NCI-H69 (cell line): ENCODE measurements around the gene PROSER3.

Experiments
- DNase-seq: peaks from one replicate; lab custom pipeline; 2025; lab: John Stamatoyannopoulos, UW

PROSER3 gene

DNA sequence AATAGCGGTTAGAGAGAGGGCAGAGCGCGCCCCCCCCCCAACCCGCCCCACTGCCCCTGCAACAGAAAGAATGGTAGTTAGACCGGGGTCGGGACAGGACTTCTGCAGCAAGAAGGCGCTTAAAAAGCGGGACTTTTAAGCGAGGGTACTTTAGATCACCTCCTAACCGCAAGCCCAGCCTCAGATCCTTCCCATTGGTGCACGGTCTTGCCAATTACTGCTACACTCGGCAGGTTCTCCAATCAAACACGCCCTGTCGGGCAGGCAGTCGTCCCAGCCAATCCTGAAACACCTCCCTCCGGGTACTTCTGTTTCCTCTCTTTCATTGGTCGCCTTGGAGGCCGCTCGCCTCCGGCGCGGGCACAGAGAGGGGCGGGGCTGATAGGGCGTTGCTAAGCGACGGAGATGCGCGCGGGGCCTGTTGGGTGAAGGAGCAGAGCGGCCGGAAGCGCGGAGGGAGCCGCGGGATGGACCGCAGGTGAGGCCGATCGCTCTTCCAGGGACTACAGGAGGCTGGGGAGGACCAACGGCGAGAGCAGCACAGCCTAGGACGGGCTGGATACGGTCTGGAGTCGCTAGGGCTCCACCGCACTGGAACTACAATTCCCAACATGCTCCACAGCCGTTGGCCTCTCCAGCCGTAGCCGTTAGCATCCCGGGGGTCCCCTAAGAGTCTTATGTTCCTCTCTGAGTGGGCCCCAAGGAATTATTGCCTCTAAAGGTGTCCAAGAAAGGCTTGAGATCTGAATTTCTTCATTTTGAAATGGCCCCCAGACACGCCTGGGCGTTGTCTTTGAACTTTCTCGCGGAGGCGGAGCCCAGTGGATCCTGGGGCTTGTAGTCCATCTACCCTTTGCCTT lies at the start of gene PROSER3:
Gene PROSER3 (plus strand): TSS at position 428 of the 860 bp plus-strand sequence. CDS start 40 bp downstream, at position 468.
- DNase-seq, result peak; percentile 100

- DNase-seq, result no peak
Observed at GRCh38 chr19:35708391-35708790, 49.6 kb upstream of the PROSER3 start.

DNA sequence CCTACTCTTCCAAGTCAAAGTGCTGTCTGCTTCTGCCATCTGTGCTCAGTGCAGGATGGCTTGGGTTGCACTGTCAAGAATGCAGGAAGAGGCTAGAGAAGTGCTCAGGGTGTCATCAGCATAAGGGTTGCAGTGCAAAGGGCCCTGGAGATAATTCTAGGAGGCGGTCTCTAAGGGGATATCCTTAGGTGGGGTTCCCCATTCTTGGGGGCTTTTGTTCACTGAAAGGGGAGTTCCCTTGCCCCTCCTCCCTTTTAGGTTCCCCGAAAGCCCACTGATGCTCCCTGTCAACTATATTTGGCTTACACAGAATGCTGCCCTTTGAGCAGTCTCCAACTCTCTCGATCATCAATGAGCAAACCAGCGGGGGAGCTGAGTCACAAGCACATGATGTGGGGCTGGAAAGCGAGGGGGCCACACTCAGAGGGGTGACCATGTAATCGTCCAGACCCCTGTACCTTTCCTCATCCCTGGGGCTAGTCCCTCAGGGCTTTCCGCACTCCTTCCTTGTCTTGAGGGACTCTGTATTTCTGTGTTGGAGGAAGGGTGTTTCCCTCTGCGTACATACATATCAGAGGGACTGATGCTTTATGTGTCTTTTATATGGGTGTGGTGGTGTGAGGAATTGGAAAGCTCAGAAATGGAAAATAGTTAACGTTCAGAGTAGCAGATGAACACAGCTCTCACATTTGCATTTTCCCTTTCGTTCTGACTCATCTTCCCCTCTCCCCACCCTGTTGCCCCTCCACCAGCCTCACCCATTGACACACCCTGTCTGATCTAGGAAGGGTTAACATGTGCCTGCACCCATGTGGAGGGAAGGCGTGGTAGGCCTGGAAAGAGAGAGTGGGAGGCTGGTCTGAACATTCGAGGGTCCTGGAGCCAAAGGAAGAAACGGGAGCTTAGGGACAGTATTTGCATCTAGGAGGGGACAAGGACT lies 46.9 kb upstream of the PROSER3 start:
- DNase-seq, result no peak

- no peak for DNase-seq
Observed at GRCh38 chr19:35712567-35713505, 45.1 kb upstream of the PROSER3 start.

GRCh38 chr19:35713506-35713850 lies 44.5 kb upstream of the PROSER3 start:
- no peak for DNase-seq

GRCh38 chr19:35713904-35714495 lies 44.0 kb upstream of the PROSER3 start:
- DNase-seq, result no peak

GRCh38 chr19:35714601-35715354 lies 43.2 kb upstream of the PROSER3 start:
- DNase-seq, result peak; percentile 59

DNA sequence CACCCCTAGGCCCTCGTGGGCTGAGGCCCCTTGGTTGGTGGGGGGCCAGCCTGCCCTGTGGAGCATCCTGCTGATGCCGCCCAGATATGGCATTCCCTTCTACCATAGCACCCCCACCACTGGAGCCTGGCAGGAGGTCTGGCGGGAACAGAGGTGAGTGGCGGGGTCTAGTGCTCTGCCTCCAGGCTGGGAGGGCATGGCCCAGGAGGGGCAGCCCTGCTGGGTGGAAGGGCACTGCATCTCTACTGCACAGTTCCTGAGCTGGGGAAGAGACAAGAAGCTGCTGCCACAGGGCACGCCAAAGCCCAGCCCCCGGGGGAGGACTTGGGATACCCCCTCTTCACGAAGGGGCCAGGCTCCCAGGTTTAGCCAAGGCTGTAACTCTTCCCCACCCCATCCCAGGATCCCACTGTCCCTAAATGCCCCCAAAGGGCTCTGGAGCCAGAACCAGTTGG lies 42.6 kb upstream of the PROSER3 start:
- DNase-seq, result no peak

DNA sequence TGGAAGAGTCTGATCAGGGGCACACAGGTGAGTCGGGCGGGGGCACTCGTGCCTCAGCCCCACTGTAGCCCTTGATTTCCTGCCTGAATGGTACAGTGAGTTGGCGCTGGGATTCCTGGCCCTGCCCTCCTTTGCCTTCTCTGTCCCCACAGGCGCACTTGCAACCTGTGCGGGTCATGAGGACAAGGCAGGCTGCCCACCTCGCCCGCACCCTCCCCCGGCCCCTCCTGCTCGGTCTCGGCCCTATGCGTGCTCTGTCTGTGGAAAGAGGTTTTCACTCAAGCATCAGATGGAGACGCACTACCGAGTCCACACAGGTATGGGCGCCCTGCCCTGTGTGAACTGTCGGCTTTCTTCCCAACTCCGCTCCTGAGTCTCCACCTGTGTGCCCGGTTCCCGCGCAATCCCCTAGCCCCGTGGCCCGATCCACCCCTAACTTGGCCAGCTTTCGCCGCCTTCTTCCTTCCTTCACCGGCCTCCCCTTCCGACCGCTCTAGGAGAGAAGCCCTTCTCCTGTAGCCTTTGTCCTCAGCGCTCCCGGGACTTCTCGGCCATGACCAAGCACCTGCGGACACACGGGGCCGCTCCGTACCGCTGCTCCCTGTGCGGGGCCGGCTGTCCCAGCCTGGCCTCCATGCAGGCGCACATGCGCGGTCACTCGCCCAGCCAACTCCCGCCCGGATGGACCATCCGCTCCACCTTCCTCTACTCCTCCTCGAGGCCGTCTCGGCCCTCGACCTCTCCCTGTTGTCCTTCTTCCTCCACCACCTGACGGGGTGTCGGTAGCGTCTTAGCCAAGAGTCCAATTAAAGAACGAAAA lies 41.8 kb upstream of the PROSER3 start:
- DNase-seq, result peak; percentile 71

DNA sequence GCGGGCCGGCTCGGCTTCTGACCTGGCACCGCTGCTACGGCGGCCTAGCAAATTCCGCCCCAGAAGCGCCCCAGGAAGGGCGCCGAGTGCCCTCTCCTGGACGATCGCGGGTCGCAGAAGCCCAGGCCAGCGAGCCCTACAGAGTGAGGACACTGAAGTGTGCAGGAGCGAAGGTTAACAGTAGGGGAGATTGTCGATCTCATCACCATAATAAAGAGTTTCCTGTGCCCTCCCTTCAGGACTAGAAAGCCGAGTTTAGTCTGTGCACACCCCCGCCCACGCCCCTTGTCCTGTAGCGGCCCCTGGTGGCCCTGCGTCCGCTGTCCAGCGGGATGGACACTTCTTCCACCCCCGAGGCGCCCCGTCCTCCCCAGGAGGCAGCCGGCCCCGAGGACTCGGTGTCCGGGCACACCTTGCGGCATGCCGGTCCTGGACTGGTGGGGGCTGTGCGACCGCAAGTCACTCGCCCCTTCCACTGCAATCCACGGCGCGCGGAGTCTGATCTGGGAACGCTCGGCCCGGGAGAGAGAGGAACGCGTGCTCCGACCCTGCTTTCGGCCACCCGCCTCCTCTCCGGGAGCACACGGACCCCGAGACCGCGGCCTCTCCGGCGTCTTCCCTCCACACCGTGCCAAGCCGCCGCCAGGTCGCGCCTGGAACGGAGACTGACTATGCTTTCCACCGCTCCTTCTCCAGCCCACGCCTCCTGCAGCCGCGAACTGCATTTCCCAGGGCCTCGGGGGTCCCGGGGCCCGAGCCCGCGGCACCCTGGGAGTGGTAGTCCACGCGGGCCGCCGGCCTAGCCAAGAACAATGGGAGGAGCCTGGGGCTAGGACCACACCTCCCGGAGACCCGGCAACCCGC lies 40.9 kb upstream of the PROSER3 start:
- peak; percentile 92 for DNase-seq

- peak; percentile 99 for DNase-seq
Observed at GRCh38 chr19:35717665-35718344, 40.2 kb upstream of the PROSER3 start, which contains the start of gene KMT2B. Gene KMT2B, plus strand, starts transcription at chr19:35718003. Its CDS starts 16 bp downstream, at chr19:35718019.

- peak; percentile 45 for DNase-seq
Observed at GRCh38 chr19:35718345-35719041, 39.5 kb upstream of the PROSER3 start.

DNA sequence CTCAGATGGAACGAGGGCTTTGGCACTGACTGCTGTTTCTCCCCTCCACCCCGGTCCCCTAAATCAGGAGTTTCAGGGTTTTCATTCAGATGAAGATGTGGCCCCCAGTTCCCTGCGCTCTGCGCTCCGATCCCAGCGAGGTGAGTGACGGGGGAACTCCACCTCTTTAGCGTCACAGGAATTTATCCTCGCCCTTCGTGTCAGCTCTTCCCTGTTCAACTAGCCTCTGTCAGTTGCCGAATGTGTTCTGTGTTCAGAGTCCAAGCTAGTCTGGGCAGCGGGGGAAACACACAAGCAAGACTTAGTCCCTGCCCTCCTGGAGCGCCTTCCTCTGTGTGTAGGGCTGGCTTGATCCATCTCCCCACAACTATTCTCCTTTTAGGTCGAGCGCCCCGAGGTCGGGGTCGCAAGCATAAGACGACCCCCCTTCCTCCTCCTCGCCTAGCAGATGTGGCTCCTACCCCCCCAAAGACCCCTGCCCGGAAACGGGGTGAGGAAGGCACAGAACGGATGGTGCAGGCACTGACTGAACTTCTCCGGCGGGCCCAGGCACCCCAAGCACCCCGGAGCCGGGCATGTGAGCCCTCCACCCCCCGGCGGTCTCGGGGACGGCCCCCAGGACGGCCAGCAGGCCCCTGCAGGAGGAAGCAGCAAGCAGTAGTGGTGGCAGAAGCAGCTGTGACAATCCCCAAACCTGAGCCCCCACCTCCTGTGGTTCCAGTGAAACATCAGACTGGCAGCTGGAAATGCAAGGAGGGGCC lies 38.4 kb upstream of the PROSER3 start:
- no peak for DNase-seq

DNA sequence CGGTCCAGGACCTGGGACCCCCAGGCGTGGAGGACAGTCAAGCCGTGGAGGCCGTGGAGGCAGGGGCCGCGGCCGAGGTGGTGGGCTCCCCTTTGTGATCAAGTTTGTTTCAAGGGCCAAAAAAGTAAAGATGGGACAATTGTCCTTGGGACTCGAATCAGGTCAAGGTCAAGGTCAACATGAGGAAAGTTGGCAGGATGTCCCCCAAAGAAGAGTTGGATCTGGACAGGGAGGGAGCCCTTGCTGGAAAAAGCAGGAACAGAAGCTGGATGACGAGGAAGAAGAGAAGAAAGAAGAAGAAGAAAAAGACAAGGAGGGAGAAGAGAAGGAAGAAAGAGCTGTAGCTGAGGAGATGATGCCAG lies 37.8 kb upstream of the PROSER3 start:
- no peak for DNase-seq

- no peak for DNase-seq
Observed at GRCh38 chr19:35720648-35721047, 37.3 kb upstream of the PROSER3 start.

GRCh38 chr19:35721374-35721773 lies 36.6 kb upstream of the PROSER3 start:
- DNase-seq, result no peak

- DNase-seq, result no peak
Observed at GRCh38 chr19:35722461-35722860, 35.5 kb upstream of the PROSER3 start.
